ENCODE measurements around the gene RXYLT1. TPM values are rescaled to one million over a fixed set of nuclear protein-coding genes. Genes with fewer than 3 reads are reported as not detected.

Gene RXYLT1
- total RNA-seq, 2 experiments from 2014 or later: 13.2 to 19.0 TPM

- peaks cover 3% of the 10 kb centered on the region for H3K36me3 Mint-ChIP-seq
- DNase-seq: no peak
- H3K27ac Mint-ChIP-seq: no peak overlapping the region
- peaks cover 2% of the 10 kb centered on the region for H3K9me3 Mint-ChIP-seq (ENCODE audit: low read depth)
- H3K4me3 Mint-ChIP-seq: no peak overlapping the region
- no peaks in the 10 kb centered on the region for H3K4me1 Mint-ChIP-seq
- ATAC-seq: no peak
- CTCF ChIA-PET: no interaction called here
- peaks cover 14% of the 10 kb centered on the region for H3K27me3 Mint-ChIP-seq
These were observed 9.3 kb upstream of the RXYLT1 start for GRCh38 chr12:63770375-63770774.

DNA sequence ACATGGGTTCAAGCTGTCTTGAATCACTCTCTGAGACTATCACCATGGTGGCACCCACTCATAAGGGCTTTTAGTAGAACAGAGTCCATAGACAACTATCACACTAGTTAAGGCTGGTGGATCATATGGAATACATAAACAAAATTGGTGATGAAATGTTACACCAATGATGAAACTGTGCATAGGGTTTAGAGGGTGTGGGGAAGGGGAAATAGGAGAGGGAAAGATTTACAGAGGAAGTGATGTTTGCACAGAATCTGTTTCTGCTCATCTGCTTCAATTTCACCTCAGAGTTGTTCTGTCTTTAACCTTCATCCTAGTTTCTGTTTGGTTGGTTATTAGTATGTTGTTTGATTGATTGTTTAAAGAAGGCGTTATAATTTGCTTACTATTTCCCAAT lies 2.4 kb upstream of the RXYLT1 start:
- H3K4me1 Mint-ChIP-seq: peaks cover 21% of the 10 kb centered on the region
- no peak overlapping the region for H3K4me3 Mint-ChIP-seq
- H3K27ac Mint-ChIP-seq: no peak overlapping the region
- DNase-seq (no peak), ATAC-seq (no peak)
- CTCF ChIA-PET: no interaction called here
- peaks cover under 1% of the 10 kb centered on the region for H3K36me3 Mint-ChIP-seq
- H3K27me3 Mint-ChIP-seq: no peaks in the 10 kb centered on the region
- H3K9me3 Mint-ChIP-seq (ENCODE audit: low read depth): no peaks in the 10 kb centered on the region

- CTCF ChIA-PET: interaction anchor here (1.2 to 1.5 kb wide), 2 partner anchors 10 kb away, joined by 3 to 5 read pairs; no protein-coding TSS in a partner anchor
- no peak for DNase-seq
- no peaks in the 10 kb centered on the region for H3K27me3 Mint-ChIP-seq
- H3K9me3 Mint-ChIP-seq (ENCODE audit: low read depth): no peaks in the 10 kb centered on the region
- no peak overlapping the region for H3K4me3 Mint-ChIP-seq
- ATAC-seq: no peak
- no peak overlapping the region for H3K27ac Mint-ChIP-seq
- H3K4me1 Mint-ChIP-seq: peaks cover 22% of the 10 kb centered on the region
- peaks cover 30% of the 10 kb centered on the region for H3K36me3 Mint-ChIP-seq
These were observed 2.8 kb downstream of the RXYLT1 start for GRCh38 chr12:63782466-63782865.

GRCh38 chr12:63787306-63787705 lies 7.6 kb downstream of the RXYLT1 start:
- no peaks in the 10 kb centered on the region for H3K27me3 Mint-ChIP-seq
- H3K36me3 Mint-ChIP-seq: peaks cover 48% of the 10 kb centered on the region
- H3K4me1 Mint-ChIP-seq: peaks cover 2% of the 10 kb centered on the region
- DNase-seq (no peak), ATAC-seq (no peak)
- H3K27ac Mint-ChIP-seq: no peak overlapping the region
- no peak overlapping the region for H3K4me3 Mint-ChIP-seq
- CTCF ChIA-PET: no interaction called here
- no peaks in the 10 kb centered on the region for H3K9me3 Mint-ChIP-seq (ENCODE audit: low read depth)

GRCh38 chr12:63790608-63790945 lies 10.9 kb downstream of the RXYLT1 start:
- no peak for ATAC-seq
- Mint-ChIP-seq H3K36me3 (peaks cover 30% of the 10 kb centered on the region), H3K4me1 (peaks cover 2% of the 10 kb centered on the region), H3K27me3 (no peaks in the 10 kb centered on the region), H3K9me3 (ENCODE audit: low read depth) (no peaks in the 10 kb centered on the region), H3K27ac (no peak overlapping the region), H3K4me3 (no peak overlapping the region)
- CTCF ChIA-PET: no interaction called here
- DNase-seq: no peak

DNA sequence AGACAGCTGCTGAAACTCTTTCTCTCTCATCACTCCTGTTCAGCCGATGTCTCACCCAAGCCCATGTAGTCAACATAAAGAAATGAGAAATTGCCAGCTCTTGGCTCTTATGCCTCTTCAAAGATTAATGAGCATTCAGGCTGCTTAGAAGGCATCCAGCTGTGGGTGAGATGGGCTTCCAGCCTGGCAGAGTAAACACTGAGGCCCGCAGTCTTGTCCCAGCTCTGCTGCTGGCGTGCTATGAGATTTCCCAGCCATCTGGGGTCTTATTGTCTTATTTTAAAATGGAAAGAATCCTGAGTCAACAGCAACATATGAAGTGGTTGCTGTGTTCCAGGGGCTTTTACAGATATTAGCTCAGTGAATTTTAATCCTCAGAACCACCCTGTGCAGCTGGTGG lies 12.6 kb downstream of the RXYLT1 start:
- no peak for ATAC-seq
- no peak overlapping the region for H3K4me3 Mint-ChIP-seq
- CTCF ChIA-PET: interaction anchor here (1.2 to 1.4 kb wide), 2 partner anchors 10 kb away, joined by 3 to 5 read pairs; no protein-coding TSS in a partner anchor
- no peaks in the 10 kb centered on the region for H3K9me3 Mint-ChIP-seq (ENCODE audit: low read depth)
- H3K27ac Mint-ChIP-seq: no peak overlapping the region
- no peaks in the 10 kb centered on the region for H3K27me3 Mint-ChIP-seq
- H3K4me1 Mint-ChIP-seq: peaks cover 1% of the 10 kb centered on the region
- no peak for DNase-seq
- H3K36me3 Mint-ChIP-seq: peaks cover 24% of the 10 kb centered on the region

- Mint-ChIP-seq H3K36me3 (peaks cover 9% of the 10 kb centered on the region), H3K4me3 (no peak overlapping the region), H3K4me1 (no peaks in the 10 kb centered on the region), H3K27ac (no peak overlapping the region), H3K9me3 (ENCODE audit: low read depth) (no peaks in the 10 kb centered on the region), H3K27me3 (no peaks in the 10 kb centered on the region)
- no peak for ATAC-seq
- DNase-seq: no peak
- CTCF ChIA-PET: interaction anchor here (1.9 kb wide), 1 partner anchor 11 kb away, joined by 5 read pairs; no protein-coding TSS in a partner anchor
These were observed 15.5 kb downstream of the RXYLT1 start for GRCh38 chr12:63795032-63795687.

GRCh38 chr12:63795944-63796343 lies 16.2 kb downstream of the RXYLT1 start:
- ATAC-seq (no peak), DNase-seq (no peak)
- Mint-ChIP-seq H3K27me3 (no peaks in the 10 kb centered on the region), H3K27ac (no peak overlapping the region), H3K4me1 (no peaks in the 10 kb centered on the region), H3K9me3 (ENCODE audit: low read depth) (no peaks in the 10 kb centered on the region), H3K4me3 (no peak overlapping the region), H3K36me3 (peaks cover 5% of the 10 kb centered on the region)
- CTCF ChIA-PET: no interaction called here

GRCh38 chr12:63802012-63802608 lies 22.4 kb downstream of the RXYLT1 start:
- H3K4me3 Mint-ChIP-seq: no peak overlapping the region
- ATAC-seq: no peak
- no peaks in the 10 kb centered on the region for H3K36me3 Mint-ChIP-seq
- H3K27ac Mint-ChIP-seq: no peak overlapping the region
- no peaks in the 10 kb centered on the region for H3K9me3 Mint-ChIP-seq (ENCODE audit: low read depth)
- DNase-seq: no peak
- no peaks in the 10 kb centered on the region for H3K4me1 Mint-ChIP-seq
- CTCF ChIA-PET: interaction anchor here (1.2 to 5.5 kb wide), 9 partner anchors 10 to 448 kb away, joined by 3 to 26 read pairs (median 4); no protein-coding TSS in a partner anchor
- H3K27me3 Mint-ChIP-seq: no peaks in the 10 kb centered on the region

DNA sequence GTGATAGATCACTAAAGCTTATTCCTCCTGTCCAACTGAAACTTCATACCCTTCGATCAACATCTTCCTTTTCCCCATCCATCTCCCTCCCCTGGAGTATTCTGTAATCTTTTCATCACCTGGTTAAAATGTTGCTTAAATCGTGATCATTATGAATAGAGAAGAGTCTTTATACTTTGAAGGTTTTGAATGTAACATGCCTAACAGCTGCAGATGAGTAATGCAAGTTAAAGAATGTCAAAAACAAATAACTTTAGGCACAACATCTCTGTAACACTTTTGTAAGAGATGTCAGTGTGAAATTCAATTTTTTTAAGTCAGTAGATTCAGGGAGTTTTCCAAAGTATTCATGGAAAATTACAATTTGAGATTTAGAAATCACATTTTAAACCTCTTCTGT lies 25.0 kb downstream of the RXYLT1 start:
- H3K36me3 Mint-ChIP-seq: peaks cover 2% of the 10 kb centered on the region
- H3K4me3 Mint-ChIP-seq: no peak overlapping the region
- no peak overlapping the region for H3K27ac Mint-ChIP-seq
- no peak for ATAC-seq
- H3K4me1 Mint-ChIP-seq: peaks cover 3% of the 10 kb centered on the region
- CTCF ChIA-PET: no interaction called here
- DNase-seq: no peak
- H3K9me3 Mint-ChIP-seq (ENCODE audit: low read depth): no peaks in the 10 kb centered on the region
- no peaks in the 10 kb centered on the region for H3K27me3 Mint-ChIP-seq

GRCh38 chr12:63805704-63806672 lies 26.3 kb downstream of the RXYLT1 start:
- H3K27me3 Mint-ChIP-seq: no peaks in the 10 kb centered on the region
- peaks cover 3% of the 10 kb centered on the region for H3K4me1 Mint-ChIP-seq
- DNase-seq: no peak
- CTCF ChIA-PET: no interaction called here
- H3K9me3 Mint-ChIP-seq (ENCODE audit: low read depth): no peaks in the 10 kb centered on the region
- no peak for ATAC-seq
- H3K36me3 Mint-ChIP-seq: peaks cover 2% of the 10 kb centered on the region
- no peak overlapping the region for H3K4me3 Mint-ChIP-seq
- H3K27ac Mint-ChIP-seq: no peak overlapping the region

GRCh38 chr12:63808631-63809030 lies 28.9 kb downstream of the RXYLT1 start:
- Mint-ChIP-seq H3K4me1 (peaks cover 8% of the 10 kb centered on the region), H3K9me3 (ENCODE audit: low read depth) (no peaks in the 10 kb centered on the region), H3K27ac (no peak overlapping the region), H3K27me3 (no peaks in the 10 kb centered on the region), H3K4me3 (no peak overlapping the region), H3K36me3 (peaks cover 2% of the 10 kb centered on the region)
- DNase-seq: no peak
- CTCF ChIA-PET: no interaction called here
- ATAC-seq: no peak

- DNase-seq: no peak
These were observed 29.9 kb downstream of the RXYLT1 start for GRCh38 chr12:63809566-63809965.

More at GRCh38 chr12:63809566-63809965, 29.9 kb downstream of the RXYLT1 start:
- Mint-ChIP-seq H3K4me3 (no peak overlapping the region), H3K4me1 (peaks cover 14% of the 10 kb centered on the region), H3K9me3 (ENCODE audit: low read depth) (no peaks in the 10 kb centered on the region), H3K27ac (no peak overlapping the region), H3K36me3 (peaks cover 2% of the 10 kb centered on the region), H3K27me3 (no peaks in the 10 kb centered on the region)
- CTCF ChIA-PET: no interaction called here
- no peak for ATAC-seq
